Neuronal stem cell (in vitro differentiated cells): Measurements from ENCODE around the gene BABAM2.

Experiments
- DNase-seq: peaks from one replicate; pipeline ENCODE4 v3.0.0-alpha.2; 2013; ENCODE audit warnings: low spot score
- H2AFZ ChIP-seq: one replicate; pipeline ENCODE4 v1.6.1; 2013; ENCODE audit warnings: mild to moderate bottlenecking, low read length, inconsistent platforms
- H2AK5ac ChIP-seq: 2 replicates; pipeline ENCODE4 v1.6.1; 2013; ENCODE audit warnings: low read depth, mild to moderate bottlenecking, inconsistent platforms, low read length, moderate library complexity, mixed read lengths
- H2BK120ac ChIP-seq: 2 replicates; pipeline ENCODE4 v1.6.1; 2013; ENCODE audit warnings: low read depth, mild to moderate bottlenecking, inconsistent platforms, low read length, moderate library complexity, mixed read lengths
- H2BK12ac ChIP-seq: one replicate; pipeline ENCODE4 v1.6.1; 2013; ENCODE audit warnings: low read length, inconsistent platforms
- H2BK15ac ChIP-seq: 2 replicates; pipeline ENCODE4 v1.6.1; 2013; ENCODE audit warnings: mild to moderate bottlenecking, low read length, inconsistent platforms, mixed read lengths
- H2BK5ac ChIP-seq: one replicate; pipeline ENCODE4 v1.6.1; 2013; ENCODE audit warnings: inconsistent platforms, mild to moderate bottlenecking, low read length, moderate library complexity
- H3K14ac ChIP-seq: one replicate; pipeline ENCODE4 v1.6.1; 2013; ENCODE audit warnings: low read length, inconsistent platforms
- H3K18ac ChIP-seq: 2 replicates; pipeline ENCODE4 v1.6.1; 2013; ENCODE audit warnings: low read length, inconsistent platforms
- H3K23ac ChIP-seq: 2 replicates; pipeline ENCODE4 v1.6.1; 2013; ENCODE audit warnings: low read depth, mild to moderate bottlenecking, mixed read lengths, low read length, inconsistent platforms; ENCODE audit not compliant: poor library complexity
- H3K27ac ChIP-seq: replicated peaks from 3 replicates; pipeline ENCODE4 v1.5.1; 2013; ENCODE audit warnings: low read length, inconsistent platforms
- H3K27me3 ChIP-seq, 3 experiments: 2 replicates each; pipeline ENCODE4 v1.6.1; 2013; ENCODE audit warnings: low read length in 3 of 3, mild to moderate bottlenecking in 2 of 3, inconsistent platforms in 1 of 3, low read depth in 1 of 3, mixed read lengths in 1 of 3, moderate library complexity in 1 of 3; ENCODE audit not compliant: control insufficient read depth in 3 of 3, insufficient read depth in 3 of 3
- H3K36me3 ChIP-seq, 2 donors: replicated peaks in 1 of 2; 2 replicates each; pipeline ENCODE4 v1.6.1; 2013; ENCODE audit warnings: low read length in 2 of 2; ENCODE audit not compliant: control insufficient read depth in 2 of 2, insufficient read depth in 2 of 2
- H3K4ac ChIP-seq: 2 replicates; pipeline ENCODE4 v1.6.1; 2013; ENCODE audit warnings: inconsistent platforms, mild to moderate bottlenecking, low read length, moderate library complexity
- H3K4me1 ChIP-seq, 2 donors: 1 replicate in 1 of 2; 2 replicates in 1 of 2; pipeline ENCODE4 v1.6.1; 2013; ENCODE audit warnings: low read length in 2 of 2, low read depth in 1 of 2; ENCODE audit not compliant: control insufficient read depth in 2 of 2, insufficient read depth in 1 of 2
- H3K4me2 ChIP-seq: one replicate; pipeline ENCODE4 v1.6.1; 2013; ENCODE audit warnings: mild to moderate bottlenecking, low read length, inconsistent platforms; ENCODE audit not compliant: insufficient read depth, poor library complexity, severe bottlenecking
- H3K4me3 ChIP-seq, 2 donors: 2 replicates each; pipeline ENCODE4 v1.5.1; 2013; ENCODE audit warnings: low read length in 2 of 2, mild to moderate bottlenecking in 2 of 2, inconsistent platforms in 1 of 2, moderate library complexity in 1 of 2
- H3K79me1 ChIP-seq: one replicate; pipeline ENCODE4 v1.6.1; 2013; ENCODE audit warnings: low read depth, mild to moderate bottlenecking, inconsistent platforms, low read length, moderate library complexity
- H3K9ac ChIP-seq: one replicate; pipeline ENCODE4 v1.6.1; 2013; ENCODE audit warnings: mild to moderate bottlenecking, low read depth, low read length, inconsistent platforms; ENCODE audit not compliant: poor library complexity
- H3K9me3 ChIP-seq, 2 donors: replicated peaks in 1 of 2; 2 replicates each; pipeline versions ENCODE3 to v1.6.1; 2013; ENCODE audit warnings: low read length in 2 of 2, mild to moderate bottlenecking in 2 of 2, inconsistent platforms in 1 of 2, low read depth in 1 of 2, mixed read lengths in 1 of 2, moderate library complexity in 1 of 2; ENCODE audit not compliant: control insufficient read depth in 2 of 2, insufficient read depth in 1 of 2
- H4K8ac ChIP-seq: one replicate; pipeline ENCODE4 v1.6.1; 2013; ENCODE audit warnings: low read depth, mild to moderate bottlenecking, inconsistent platforms, low read length, moderate library complexity
- H4K91ac ChIP-seq: one replicate; pipeline ENCODE4 v1.6.1; 2013; ENCODE audit warnings: low read length, low read depth, mild to moderate bottlenecking, inconsistent platforms; ENCODE audit not compliant: poor library complexity
- WGBS, 2 donors: extraction: QIAGEN DNeasy Blood & Tissue Kit; methylation state at CpG; one replicate each; pipeline ENCODE4 v1.1.7; 2013; ENCODE audit warnings: missing lambda C conversion rate in 2 of 2, mixed read lengths in 1 of 2; ENCODE audit not compliant: insufficient read length in 2 of 2, insufficient replicate concordance in 1 of 2; ENCODE audit errors: extremely low coverage in 2 of 2; 5-methylcytosine and 5-hydroxymethylcytosine counted together

BABAM2 gene

DNA sequence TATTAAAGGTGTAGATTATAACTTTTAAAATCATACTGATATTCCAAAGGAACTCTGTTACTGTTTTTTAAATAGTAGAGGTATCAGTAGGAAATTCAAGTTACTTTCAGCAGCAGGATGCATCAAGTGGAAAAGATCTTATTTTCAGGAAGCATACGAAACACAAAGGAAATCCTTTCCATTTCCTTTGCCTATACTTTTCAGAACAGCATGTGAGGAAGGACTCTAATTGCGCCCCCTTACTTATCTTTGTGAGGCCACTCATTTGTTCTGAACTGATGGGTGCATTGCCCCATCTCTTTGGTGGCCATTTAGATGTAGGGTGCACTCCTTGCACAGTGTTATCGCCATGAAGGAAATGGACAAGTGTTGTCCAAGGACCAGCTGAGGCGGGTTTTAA lies 145.3 kb downstream of the BABAM2 start:
- H3K9ac ChIP-seq, result no peak overlapping the region
- H2BK12ac ChIP-seq, result no peak overlapping the region
- H4K8ac ChIP-seq, result no peak overlapping the region
- no peak overlapping the region for H3K23ac ChIP-seq
- H3K4ac ChIP-seq, result no peak overlapping the region
- H3K27me3 ChIP-seq, result no peaks in the 10 kb centered on the region
- H3K14ac ChIP-seq, result no peak overlapping the region
- no peak overlapping the region for H2BK15ac ChIP-seq
- no peaks in the 10 kb centered on the region for H3K79me1 ChIP-seq
- H2BK5ac ChIP-seq, result no peak overlapping the region
- no peak for DNase-seq
- H3K27ac ChIP-seq, result no peak overlapping the region
- H3K36me3 ChIP-seq, result no peaks in the 10 kb centered on the region
- no peak overlapping the region for H3K4me2 ChIP-seq
- H4K91ac ChIP-seq, result no peak overlapping the region
- no peak overlapping the region for H2AK5ac ChIP-seq
- no CpG with 5 or more reads among the region's 4 CpGs for WGBS, 2 donors
- H3K18ac ChIP-seq, result no peak overlapping the region
- no peaks in the 10 kb centered on the region for H3K9me3 ChIP-seq
- no peak overlapping the region for H3K4me3 ChIP-seq
- H2AFZ ChIP-seq, result no peak overlapping the region
- H2BK120ac ChIP-seq, result no peak overlapping the region
- H3K4me1 ChIP-seq, result peaks cover 0 to 3% of the 10 kb centered on the region in 2 donors

DNA sequence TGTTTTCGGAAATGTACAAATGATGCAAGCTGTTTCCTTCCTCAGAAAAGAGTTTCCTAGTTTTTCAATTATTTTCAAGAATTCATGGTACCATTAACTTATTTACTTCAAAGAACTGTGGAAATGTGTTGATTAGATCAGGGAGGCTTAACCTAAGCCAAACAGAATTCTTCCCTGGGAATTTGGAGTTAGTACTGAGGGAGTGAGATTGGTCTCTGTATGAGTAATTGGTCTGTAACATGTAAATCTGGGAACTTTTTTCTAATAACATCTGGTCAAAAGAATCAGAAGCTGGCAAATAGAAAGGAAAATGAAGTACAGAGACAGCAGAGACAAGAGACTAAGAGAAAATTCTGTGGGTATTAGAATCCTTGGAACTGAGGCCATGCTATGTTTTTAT lies 145.8 kb downstream of the BABAM2 start:
- no peak overlapping the region for H3K4me3 ChIP-seq
- H4K8ac ChIP-seq, result no peak overlapping the region
- no CpG with 5 or more reads among the region's 1 CpG for WGBS, 2 donors
- H4K91ac ChIP-seq, result no peak overlapping the region
- no peak overlapping the region for H2BK120ac ChIP-seq
- no peak overlapping the region for H3K23ac ChIP-seq
- H3K9ac ChIP-seq, result no peak overlapping the region
- H2AK5ac ChIP-seq, result no peak overlapping the region
- H2BK12ac ChIP-seq, result no peak overlapping the region
- no peaks in the 10 kb centered on the region for H3K79me1 ChIP-seq
- H3K18ac ChIP-seq, result no peak overlapping the region
- H3K36me3 ChIP-seq, result no peaks in the 10 kb centered on the region
- no peak overlapping the region for H2AFZ ChIP-seq
- no peak overlapping the region for H3K4ac ChIP-seq
- H3K27ac ChIP-seq, result no peak overlapping the region
- no peak overlapping the region for H3K14ac ChIP-seq
- H3K4me2 ChIP-seq, result no peak overlapping the region
- no peak overlapping the region for H2BK15ac ChIP-seq
- H3K27me3 ChIP-seq, result no peaks in the 10 kb centered on the region
- H2BK5ac ChIP-seq, result no peak overlapping the region
- DNase-seq, result no peak
- H3K9me3 ChIP-seq, result no peaks in the 10 kb centered on the region
- peaks cover 0 to 2% of the 10 kb centered on the region in 2 donors for H3K4me1 ChIP-seq

DNA sequence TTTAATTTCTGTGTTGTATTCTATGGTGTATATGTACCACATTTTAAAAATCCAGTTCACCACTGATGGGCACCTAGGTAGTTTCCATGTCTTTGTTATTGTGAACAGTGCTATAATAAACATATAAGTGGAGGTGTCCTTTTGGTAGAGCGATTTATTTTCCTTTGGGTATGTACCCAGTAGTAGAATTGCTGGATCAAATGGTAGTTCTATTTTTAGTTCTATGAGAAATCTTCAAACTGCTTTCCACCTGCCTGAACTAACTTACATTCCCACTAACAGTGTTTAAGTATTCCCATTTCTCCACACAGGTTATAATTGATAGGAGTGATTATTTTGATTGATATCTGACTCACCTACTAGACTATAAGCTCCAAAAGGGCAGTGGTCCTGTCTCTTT lies 148.2 kb downstream of the BABAM2 start:
- no peak overlapping the region for H2AK5ac ChIP-seq
- no peak overlapping the region for H3K27ac ChIP-seq
- H4K8ac ChIP-seq, result no peak overlapping the region
- H3K18ac ChIP-seq, result no peak overlapping the region
- peaks cover 0 to 2% of the 10 kb centered on the region in 2 donors for H3K4me1 ChIP-seq
- H3K9ac ChIP-seq, result no peak overlapping the region
- H2BK120ac ChIP-seq, result no peak overlapping the region
- H3K23ac ChIP-seq, result no peak overlapping the region
- no peak overlapping the region for H2BK5ac ChIP-seq
- no peaks in the 10 kb centered on the region for H3K79me1 ChIP-seq
- no peak overlapping the region for H4K91ac ChIP-seq
- no peaks in the 10 kb centered on the region for H3K36me3 ChIP-seq
- no peak overlapping the region for H3K4me2 ChIP-seq
- no peak overlapping the region for H2AFZ ChIP-seq
- H3K9me3 ChIP-seq, result no peaks in the 10 kb centered on the region
- H2BK12ac ChIP-seq, result no peak overlapping the region
- H3K27me3 ChIP-seq, result no peaks in the 10 kb centered on the region
- H2BK15ac ChIP-seq, result no peak overlapping the region
- WGBS, 2 donors, result no CpG with 5 or more reads among the region's 1 CpG
- H3K4ac ChIP-seq, result no peak overlapping the region
- no peak overlapping the region for H3K4me3 ChIP-seq
- no peak overlapping the region for H3K14ac ChIP-seq
- no peak for DNase-seq

DNA sequence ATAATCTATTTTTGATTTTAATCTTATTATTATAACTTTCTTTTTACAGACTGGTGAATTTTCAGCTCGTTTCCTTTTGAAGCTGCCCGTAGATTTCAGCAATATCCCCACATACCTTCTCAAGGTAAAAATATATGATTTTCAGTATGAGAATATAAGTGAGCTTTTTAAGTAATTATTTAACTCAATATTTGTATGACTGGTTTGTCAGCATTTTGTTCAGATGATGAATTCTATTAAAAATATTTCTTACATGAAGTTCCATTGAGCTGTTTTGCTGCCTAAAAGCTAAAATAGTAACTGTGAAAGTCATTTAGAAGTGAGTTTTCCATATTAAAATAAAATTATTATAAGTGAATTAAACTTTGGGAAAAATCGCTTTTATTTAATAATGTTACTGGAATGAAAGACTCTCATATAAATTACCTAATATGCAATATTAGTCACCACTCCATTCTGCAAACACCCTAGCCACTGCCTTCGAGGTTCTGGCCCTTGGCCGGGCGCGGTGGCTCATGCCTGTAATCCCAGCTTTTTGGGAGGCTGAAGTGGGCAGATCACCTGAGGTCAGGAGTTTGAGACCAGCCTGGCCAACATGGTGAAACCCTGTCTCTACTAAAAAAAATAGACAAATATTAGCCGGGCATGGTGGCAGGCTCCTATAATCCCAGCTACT lies 155.3 kb downstream of the BABAM2 start:
- H3K4me3 ChIP-seq, result no peak overlapping the region
- H3K36me3 ChIP-seq, result no peaks in the 10 kb centered on the region
- no peak overlapping the region for H4K91ac ChIP-seq
- H2BK12ac ChIP-seq, result no peak overlapping the region
- H2AFZ ChIP-seq, result no peak overlapping the region
- H3K9ac ChIP-seq, result no peak overlapping the region
- no peak overlapping the region for H2BK120ac ChIP-seq
- H3K27me3 ChIP-seq, result no peaks in the 10 kb centered on the region
- H3K27ac ChIP-seq, result no peak overlapping the region
- no peak overlapping the region for H3K18ac ChIP-seq
- DNase-seq, result no peak
- no peak overlapping the region for H4K8ac ChIP-seq
- no CpG with 5 or more reads among the region's 8 CpGs for WGBS, 2 donors
- H3K14ac ChIP-seq, result no peak overlapping the region
- H2BK15ac ChIP-seq, result no peak overlapping the region
- H2BK5ac ChIP-seq, result no peak overlapping the region
- H2AK5ac ChIP-seq, result no peak overlapping the region
- no peaks in the 10 kb centered on the region for H3K9me3 ChIP-seq
- no peak overlapping the region for H3K23ac ChIP-seq
- no peak overlapping the region for H3K4me2 ChIP-seq
- no peaks in the 10 kb centered on the region for H3K79me1 ChIP-seq
- no peaks in the 10 kb centered on the region for H3K4me1 ChIP-seq
- no peak overlapping the region for H3K4ac ChIP-seq
